Tibial artery (tissue), 4 donors: ENCODE results near the gene RNF144B.

Experiments
- DNase-seq, 2 donors: peaks; one replicate each; pipeline ENCODE4 v3.0.0-alpha.2; 2019
- H3K27ac ChIP-seq, 2 donors: fragments of 200-600 bp; sonication (generic) in 1 of 2; 1 replicate in 1 of 2; 2 replicates in 1 of 2; pipeline ENCODE4 v1.5.1; 2018 to 2019; ENCODE audit warnings: mild to moderate bottlenecking in 1 of 2
- H3K27me3 ChIP-seq, 2 donors: fragments of 200-600 bp; sonication (generic) in 1 of 2; one replicate each; pipeline versions ENCODE4 v1.5.1 to v1.6.0; 2016 to 2019
- H3K36me3 ChIP-seq, 3 donors: fragments of 200-600 bp; sonication (generic) in 2 of 3; one replicate each; pipeline ENCODE4 v1.5.1; 2016 to 2019; ENCODE audit warnings: mild to moderate bottlenecking in 2 of 3
- H3K4me1 ChIP-seq, 4 donors: fragments of 200-600 bp; sonication (generic) in 2 of 4; 1 replicate in 3 of 4; 2 replicates in 1 of 4; pipeline ENCODE4 v1.5.1; 2016 to 2019
- H3K4me3 ChIP-seq, 2 donors: fragments of 200-600 bp; sonication (generic) in 1 of 2; 1 replicate in 1 of 2; 2 replicates in 1 of 2; pipeline ENCODE4 v1.5.1; 2018 to 2019; ENCODE audit warnings: mild to moderate bottlenecking in 2 of 2
- H3K9me3 ChIP-seq, 3 donors: fragments of 200-600 bp; sonication (generic) in 1 of 3; one replicate each; pipeline ENCODE4 v1.5.1; 2016 to 2019
- intact Hi-C: fragments of 100-400 bp; cut with DNase I; formaldehyde crosslinking; loops from one replicate; pipeline ENCODE4 v1.15.0; 2023; ENCODE audit warnings: low total_unique reads
- TF ChIP-seq, protein P1 (sequence below), 2 experiments: fragments of 200-600 bp in 1 of 2; fragments of 450-650 bp in 1 of 2; IDR thresholded peaks; one replicate each; pipeline ENCODE4 v1.5.1; 2017 to 2019; ENCODE audit warnings: antibody characterized with exemption in 2 of 2, mild to moderate bottlenecking in 1 of 2, moderate library complexity in 1 of 2

RNF144B gene

DNA sequence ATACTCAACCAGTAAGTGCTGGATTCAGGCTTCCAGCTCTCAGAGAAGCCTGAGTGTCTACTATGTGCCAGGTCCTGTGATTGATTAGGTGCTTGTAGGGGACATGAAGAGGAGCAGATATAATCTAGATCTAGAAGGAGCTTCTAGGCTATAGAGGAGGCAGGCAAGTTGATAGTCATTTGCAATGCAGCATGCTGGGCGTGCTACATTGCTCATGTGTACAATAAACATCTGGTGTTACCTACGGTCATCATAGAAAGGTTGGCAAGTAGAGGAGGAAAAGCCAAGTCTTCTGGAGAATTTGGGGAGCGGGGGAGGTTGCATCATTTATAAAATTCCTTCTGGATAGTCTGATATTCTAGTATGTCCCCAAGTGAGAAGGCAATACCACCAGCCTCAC, 33.2 kb downstream of the RNF144B start:
- H3K9me3 ChIP-seq = no peaks in the 10 kb centered on the region
- no peak overlapping the region for H3K27ac ChIP-seq
- H3K36me3 ChIP-seq = no peaks in the 10 kb centered on the region
- DNase-seq = no peak
- no peak overlapping the region for H3K4me3 ChIP-seq
- H3K4me1 ChIP-seq = peaks cover 0 to 13% (median 11%) of the 10 kb centered on the region in 4 donors
- intact Hi-C loops = no loop called here
- H3K27me3 ChIP-seq = no peaks in the 10 kb centered on the region
- TF ChIP-seq, protein P1, sequence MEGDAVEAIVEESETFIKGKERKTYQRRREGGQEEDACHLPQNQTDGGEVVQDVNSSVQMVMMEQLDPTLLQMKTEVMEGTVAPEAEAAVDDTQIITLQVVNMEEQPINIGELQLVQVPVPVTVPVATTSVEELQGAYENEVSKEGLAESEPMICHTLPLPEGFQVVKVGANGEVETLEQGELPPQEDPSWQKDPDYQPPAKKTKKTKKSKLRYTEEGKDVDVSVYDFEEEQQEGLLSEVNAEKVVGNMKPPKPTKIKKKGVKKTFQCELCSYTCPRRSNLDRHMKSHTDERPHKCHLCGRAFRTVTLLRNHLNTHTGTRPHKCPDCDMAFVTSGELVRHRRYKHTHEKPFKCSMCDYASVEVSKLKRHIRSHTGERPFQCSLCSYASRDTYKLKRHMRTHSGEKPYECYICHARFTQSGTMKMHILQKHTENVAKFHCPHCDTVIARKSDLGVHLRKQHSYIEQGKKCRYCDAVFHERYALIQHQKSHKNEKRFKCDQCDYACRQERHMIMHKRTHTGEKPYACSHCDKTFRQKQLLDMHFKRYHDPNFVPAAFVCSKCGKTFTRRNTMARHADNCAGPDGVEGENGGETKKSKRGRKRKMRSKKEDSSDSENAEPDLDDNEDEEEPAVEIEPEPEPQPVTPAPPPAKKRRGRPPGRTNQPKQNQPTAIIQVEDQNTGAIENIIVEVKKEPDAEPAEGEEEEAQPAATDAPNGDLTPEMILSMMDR (IDR thresholded peaks at IDR 0.05) = no peak

- Histone ChIP-seq H3K27me3 (no peaks in the 10 kb centered on the region), H3K4me3 (no peak overlapping the region), H3K9me3 (no peaks in the 10 kb centered on the region), H3K36me3 (no peaks in the 10 kb centered on the region), H3K4me1 (peaks cover 0 to 6% (median 0%) of the 10 kb centered on the region in 4 donors), H3K27ac (no peak overlapping the region)
- intact Hi-C loops = no loop called here
- no peak for DNase-seq
- TF ChIP-seq, protein P1 (IDR thresholded peaks at IDR 0.05) = no peak
Observed at GRCh38 chr6:18422136-18422535, 35.0 kb downstream of the RNF144B start.

GRCh38 chr6:18423426-18423825, 36.3 kb downstream of the RNF144B start:
- TF ChIP-seq, protein P1 (IDR thresholded peaks at IDR 0.05) = no peak
- Histone ChIP-seq H3K27me3 (no peaks in the 10 kb centered on the region), H3K4me3 (no peak overlapping the region), H3K27ac (no peak overlapping the region), H3K4me1 (peaks cover 0 to 6% (median 0%) of the 10 kb centered on the region in 4 donors), H3K36me3 (no peaks in the 10 kb centered on the region), H3K9me3 (no peaks in the 10 kb centered on the region)
- intact Hi-C loops = no loop called here
- no peak for DNase-seq

DNA sequence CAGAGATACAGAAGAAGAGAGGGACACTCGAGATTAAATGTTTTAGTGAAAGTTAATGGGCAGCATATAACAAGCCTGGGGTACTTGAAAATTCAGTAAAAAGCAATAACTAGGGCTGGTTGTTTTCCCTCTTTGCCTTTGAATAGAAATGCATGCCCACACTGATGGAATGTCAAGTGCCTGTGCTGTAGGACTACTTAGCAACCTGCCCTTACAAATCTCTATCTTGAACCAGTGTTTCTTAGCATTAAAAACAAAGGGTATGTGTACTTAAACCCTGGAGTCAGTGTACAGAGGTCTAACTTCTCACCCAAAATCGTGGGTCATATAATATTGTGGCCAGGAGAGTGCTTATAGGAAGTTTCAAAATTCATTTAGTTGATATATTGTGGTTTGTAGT, 37.1 kb downstream of the RNF144B start:
- intact Hi-C loops = no loop called here
- no peak overlapping the region for H3K27ac ChIP-seq
- no peak overlapping the region for H3K4me3 ChIP-seq
- H3K27me3 ChIP-seq = no peaks in the 10 kb centered on the region
- H3K4me1 ChIP-seq = peaks cover 0 to 6% (median 0%) of the 10 kb centered on the region in 4 donors
- DNase-seq = no peak
- no peaks in the 10 kb centered on the region for H3K36me3 ChIP-seq
- no peaks in the 10 kb centered on the region for H3K9me3 ChIP-seq
- TF ChIP-seq, protein P1 (IDR thresholded peaks at IDR 0.05) = no peak

DNA sequence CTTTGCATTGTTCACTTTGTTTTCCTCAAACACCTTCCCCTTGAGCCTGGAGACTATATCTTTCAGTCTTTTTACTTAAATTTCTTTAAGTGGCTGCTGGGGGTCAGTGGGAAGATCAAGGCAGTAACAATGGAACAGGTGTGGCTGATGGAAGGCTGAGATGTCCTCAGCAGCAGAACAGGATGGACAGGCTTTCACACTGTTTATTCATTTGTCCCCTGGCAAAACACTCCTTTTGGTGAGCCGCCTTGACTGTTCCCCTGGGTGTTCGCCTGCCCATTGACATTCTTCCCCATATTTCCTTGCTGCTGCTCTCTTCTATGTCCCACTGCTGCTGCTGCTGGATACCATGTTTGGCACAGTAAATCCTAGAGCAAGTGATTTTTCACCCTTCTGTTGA, 38.1 kb downstream of the RNF144B start:
- no peaks in the 10 kb centered on the region for H3K27me3 ChIP-seq
- H3K27ac ChIP-seq = no peak overlapping the region
- H3K36me3 ChIP-seq = no peaks in the 10 kb centered on the region
- intact Hi-C loops = no loop called here
- peaks cover 0 to 6% (median 0%) of the 10 kb centered on the region in 4 donors for H3K4me1 ChIP-seq
- no peaks in the 10 kb centered on the region for H3K9me3 ChIP-seq
- H3K4me3 ChIP-seq = no peak overlapping the region
- DNase-seq = no peak
- TF ChIP-seq, protein P1 (IDR thresholded peaks at IDR 0.05) = no peak

DNA sequence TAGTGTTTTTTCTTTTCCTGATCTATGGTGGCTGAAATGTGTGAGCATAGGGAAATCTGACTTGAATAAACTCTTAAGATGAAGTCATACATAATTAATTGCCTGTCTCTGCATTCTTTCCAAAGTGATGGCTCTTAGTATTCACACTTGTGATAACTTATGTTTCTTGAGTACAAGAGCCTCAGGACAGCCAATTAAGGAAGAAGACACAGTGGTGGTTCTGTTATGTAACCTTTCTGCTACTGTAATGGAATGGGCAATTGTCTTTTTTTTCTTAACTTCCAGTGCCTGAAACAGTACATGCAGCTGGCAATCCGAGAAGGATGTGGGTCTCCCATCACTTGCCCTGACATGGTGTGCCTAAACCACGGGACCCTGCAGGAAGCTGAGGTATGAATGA, 40.1 kb downstream of the RNF144B start:
- intact Hi-C loops = no loop called here
- TF ChIP-seq, protein P1 (IDR thresholded peaks at IDR 0.05) = no peak
- Histone ChIP-seq H3K27me3 (no peaks in the 10 kb centered on the region), H3K36me3 (no peaks in the 10 kb centered on the region), H3K9me3 (no peaks in the 10 kb centered on the region), H3K27ac (no peak overlapping the region), H3K4me1 (peaks cover 0 to 6% (median 1%) of the 10 kb centered on the region in 4 donors), H3K4me3 (no peak overlapping the region)
- no peak for DNase-seq
